Panc1 (cell line): Measurements from ENCODE around the gene S100A2. TPM values are rescaled to one million over a fixed set of nuclear protein-coding genes. Genes with fewer than 3 reads are reported as not detected.

Experiments used
- ATAC-seq: fragments of 200-7000 bp; cut with Tn5 transposase; 2 replicates; pipeline ENCODE4 v1.9.1; 2020; ENCODE audit warnings: mild to moderate bottlenecking, moderate library complexity
- BruUV-seq: library from RNA; stranded (reverse); fragments of 400-500 nt; replicated peaks from 2 replicates; lab custom pipeline; 2021; lab: Mats Ljungman, UMichigan
- CTCF ChIA-PET: fragments of 300-600 bp; sonication (Branson Sonifier 250); formaldehyde crosslinking; loops from one replicate; lab custom pipeline; 2022; ENCODE audit warnings: antibody characterized with exemption; lab: Charles Lee
- POLR2A ChIA-PET: fragments of 300-600 bp; sonication (Branson Sonifier 250); formaldehyde crosslinking; loops from one replicate; lab custom pipeline; 2022; ENCODE audit warnings: antibody characterized with exemption; lab: Charles Lee
- DNase-seq: peaks from one replicate; pipeline ENCODE4 v3.0.0-alpha.2; 2010; ENCODE audit warnings: low read depth, low spot score
- H3K27ac ChIP-seq: 2 replicates; pipeline ENCODE4 v1.5.1; 2011; ENCODE audit warnings: mild to moderate bottlenecking, low read length, inconsistent platforms
- H3K27me3 ChIP-seq: fragments of 200-500 bp; sonication (Bioruptor generic); 2 replicates; pipeline ENCODE4 v1.6.0; 2014; ENCODE audit warnings: low read length, inconsistent platforms; ENCODE audit not compliant: control insufficient read depth, insufficient read depth
- H3K36me3 ChIP-seq: fragments of 200-500 bp; sonication (Bioruptor generic); 2 replicates; pipeline ENCODE4 v1.5.1; 2014; ENCODE audit warnings: inconsistent platforms, mild to moderate bottlenecking, low read length, moderate library complexity; ENCODE audit not compliant: control insufficient read depth, insufficient read depth
- H3K4me1 ChIP-seq: 2 replicates; pipeline ENCODE4 v1.5.1; 2011; ENCODE audit warnings: inconsistent platforms, mild to moderate bottlenecking, low read length, moderate library complexity; ENCODE audit not compliant: control insufficient read depth, insufficient read depth
- H3K4me3 ChIP-seq, 2 experiments: 2 replicates each; pipeline ENCODE4 v1.5.1; 2011 to 2012; ENCODE audit warnings: low read depth in 2 of 2, low read length in 2 of 2, mild to moderate bottlenecking in 2 of 2, inconsistent platforms in 1 of 2, moderate library complexity in 1 of 2
- H3K9me3 ChIP-seq: fragments of 200-500 bp; sonication (Bioruptor generic); 2 replicates; pipeline ENCODE4 v1.5.1; 2014; ENCODE audit warnings: low read depth, mild to moderate bottlenecking, inconsistent platforms, low read length, moderate library complexity; ENCODE audit not compliant: control insufficient read depth, insufficient read depth
- CTCF ChIP-seq: fragments of 450-650 bp; IDR thresholded peaks from 2 replicates; pipeline ENCODE4 v1.5.1; 2017; ENCODE audit warnings: mild to moderate bottlenecking
- POLR2AphosphoS5 ChIP-seq: IDR thresholded peaks from 2 replicates; pipeline ENCODE4 v1.6.1; 2012; ENCODE audit warnings: mild to moderate bottlenecking, low read depth, low read length, moderate library complexity
- SIN3A ChIP-seq: IDR thresholded peaks from 2 replicates; pipeline ENCODE4 v1.6.1; 2012; ENCODE audit warnings: low read depth, mild to moderate bottlenecking, low read length, moderate library complexity, borderline replicate concordance; ENCODE audit not compliant: insufficient read depth
- TCF7L2 ChIP-seq: IDR thresholded peaks from 2 replicates; pipeline ENCODE4 v1.6.1; 2011; ENCODE audit warnings: mild to moderate bottlenecking, low read depth, low read length, inconsistent platforms
- in situ Hi-C: cut with HindIII; loops from 2 replicates; pipeline ENCODE4 v1.10.0; 2016; ENCODE audit warnings: low sequenced_read_pairs, low pct_unique_long_range_greater_than_20kb
- intact Hi-C: fragments of 100-400 bp; cut with micrococcal nuclease; formaldehyde crosslinking; loops from one replicate; pipeline ENCODE4 v1.10.0; 2022; ENCODE audit not compliant: unreplicated experiment
- total RNA-seq: library from RNA; stranded (reverse); gene quantifications from one replicate; pipeline ENCODE4 v1.2.1, GENCODE V29; 2021; ENCODE audit not compliant: unreplicated experiment
- TF ChIP-seq, protein P1 (sequence below), 2 experiments: IDR thresholded peaks; 2 replicates each; pipeline ENCODE4 v1.6.1; 2011 to 2012; ENCODE audit warnings: low read depth in 2 of 2, control low read depth in 1 of 2, low read length in 1 of 2, mild to moderate bottlenecking in 1 of 2, moderate library complexity in 1 of 2; ENCODE audit not compliant: insufficient read depth in 1 of 2

S100A2 gene
- total RNA-seq, 1 experiment from 2014 or later: 6.2 TPM

GRCh38 chr1:153534226-153534924 is 31.3 kb downstream of the S100A2 start:
- Histone ChIP-seq H3K4me3 (peak overlapping the region; percentile 75 to 86), H3K27ac (peak overlapping the region; percentile 91), H3K4me1 (peaks cover 46% of the 10 kb centered on the region), H3K27me3 (no peaks in the 10 kb centered on the region), H3K36me3 (no peaks in the 10 kb centered on the region; the same call in 1 of the 2 replicates), H3K9me3 (no peaks in the 10 kb centered on the region)
- ATAC-seq: no peak
- in situ Hi-C loops (no loop called here), intact Hi-C loops (no loop called here)
- TSS peak; percentile 92 for BruUV-seq
- CTCF ChIA-PET: interaction anchor here (1.2 to 2.6 kb wide), 6 partner anchors 10 to 37 kb away, joined by 4 to 16 read pairs (median 8); partner anchors contain the start of gene S100A4
- DNase-seq: no peak
- TF ChIP-seq SIN3A (no peak), CTCF (no peak), POLR2AphosphoS5 (no peak; the same call in 1 of the 2 replicates), TCF7L2 (no peak)
- TF ChIP-seq, protein P1, sequence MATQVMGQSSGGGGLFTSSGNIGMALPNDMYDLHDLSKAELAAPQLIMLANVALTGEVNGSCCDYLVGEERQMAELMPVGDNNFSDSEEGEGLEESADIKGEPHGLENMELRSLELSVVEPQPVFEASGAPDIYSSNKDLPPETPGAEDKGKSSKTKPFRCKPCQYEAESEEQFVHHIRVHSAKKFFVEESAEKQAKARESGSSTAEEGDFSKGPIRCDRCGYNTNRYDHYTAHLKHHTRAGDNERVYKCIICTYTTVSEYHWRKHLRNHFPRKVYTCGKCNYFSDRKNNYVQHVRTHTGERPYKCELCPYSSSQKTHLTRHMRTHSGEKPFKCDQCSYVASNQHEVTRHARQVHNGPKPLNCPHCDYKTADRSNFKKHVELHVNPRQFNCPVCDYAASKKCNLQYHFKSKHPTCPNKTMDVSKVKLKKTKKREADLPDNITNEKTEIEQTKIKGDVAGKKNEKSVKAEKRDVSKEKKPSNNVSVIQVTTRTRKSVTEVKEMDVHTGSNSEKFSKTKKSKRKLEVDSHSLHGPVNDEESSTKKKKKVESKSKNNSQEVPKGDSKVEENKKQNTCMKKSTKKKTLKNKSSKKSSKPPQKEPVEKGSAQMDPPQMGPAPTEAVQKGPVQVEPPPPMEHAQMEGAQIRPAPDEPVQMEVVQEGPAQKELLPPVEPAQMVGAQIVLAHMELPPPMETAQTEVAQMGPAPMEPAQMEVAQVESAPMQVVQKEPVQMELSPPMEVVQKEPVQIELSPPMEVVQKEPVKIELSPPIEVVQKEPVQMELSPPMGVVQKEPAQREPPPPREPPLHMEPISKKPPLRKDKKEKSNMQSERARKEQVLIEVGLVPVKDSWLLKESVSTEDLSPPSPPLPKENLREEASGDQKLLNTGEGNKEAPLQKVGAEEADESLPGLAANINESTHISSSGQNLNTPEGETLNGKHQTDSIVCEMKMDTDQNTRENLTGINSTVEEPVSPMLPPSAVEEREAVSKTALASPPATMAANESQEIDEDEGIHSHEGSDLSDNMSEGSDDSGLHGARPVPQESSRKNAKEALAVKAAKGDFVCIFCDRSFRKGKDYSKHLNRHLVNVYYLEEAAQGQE (IDR thresholded peaks at IDR 0.05; ENCODE audit: insufficient read depth in 1 of 2, low read depth in 2 of 2, low read length in 1 of 2): no peak
- POLR2A ChIA-PET: interaction anchor here (0.5 to 1.0 kb wide), 2 partner anchors 100 to 252 kb away, joined by 4 read pairs; no protein-coding TSS in a partner anchor

DNA sequence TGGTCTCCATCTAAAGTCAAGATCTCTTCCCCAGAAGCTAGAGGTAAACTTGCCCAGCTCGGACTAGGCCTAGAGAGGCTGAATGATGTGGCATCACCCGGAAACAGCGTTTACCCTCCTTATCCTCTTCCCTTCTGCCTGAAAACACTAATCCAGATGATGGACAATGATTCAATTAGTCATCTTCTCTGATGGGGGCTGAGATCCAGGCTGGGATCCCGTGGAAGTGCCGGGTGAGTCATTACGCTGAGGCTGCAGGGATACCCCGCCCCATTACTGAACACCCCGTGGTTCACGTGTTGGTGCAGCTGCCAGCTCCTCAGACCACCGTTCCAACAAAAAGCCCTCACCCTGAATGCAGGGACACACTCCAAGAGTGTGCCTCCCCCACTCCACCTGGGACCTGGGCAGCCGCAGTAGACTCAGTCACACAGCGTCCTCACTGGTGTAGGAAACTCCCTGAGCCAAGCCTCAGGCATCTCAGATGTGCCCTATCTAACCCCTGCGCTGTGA is 31.9 kb downstream of the S100A2 start:
- DNase-seq (peak; percentile 86), ATAC-seq (peak; percentile 26)
- in situ Hi-C loops: no loop called here
- Histone ChIP-seq H3K9me3 (no peaks in the 10 kb centered on the region), H3K4me3 (peak overlapping the region; percentile 75 to 86), H3K27ac (peak overlapping the region; percentile 91), H3K27me3 (no peaks in the 10 kb centered on the region), H3K36me3 (no peaks in the 10 kb centered on the region; the same call in 1 of the 2 replicates), H3K4me1 (peaks cover 43% of the 10 kb centered on the region)
- peak; percentile 46; the same call in 1 of the 2 replicates for TF ChIP-seq SIN3A
- peak; percentile 74; the same call in 1 of the 2 replicates for TF ChIP-seq POLR2AphosphoS5
- TF ChIP-seq, protein P1 (IDR thresholded peaks at IDR 0.05; ENCODE audit: insufficient read depth in 1 of 2, low read depth in 2 of 2, low read length in 1 of 2): no peak
- TF ChIP-seq CTCF: no peak
- TF ChIP-seq TCF7L2: no peak
- intact Hi-C loops: loop anchor here (1.0 kb wide), 1 partner anchor 35 kb away; no protein-coding TSS in a partner anchor
- POLR2A ChIA-PET: interaction anchor here (1.0 kb wide), 1 partner anchor 101 kb away, joined by 4 read pairs; no protein-coding TSS in a partner anchor
- BruUV-seq: no TSS peak
- CTCF ChIA-PET: interaction anchor here (0.7 to 2.6 kb wide), 12 partner anchors 9 to 100 kb away, joined by 3 to 16 read pairs (median 6); partner anchors contain the start of genes CHTOP, S100A14, S100A3 and S100A4
